Skin epidermis (tissue), 12 donors: ENCODE measurements around the gene GPR141.
A peak's percentile ranks its signal among the peaks of the same experiment; 100 is the strongest.

Experiments
- H3K27ac ChIP-seq, 21 experiments: fragments of 200-600 bp; sonication (generic) in 11 of 21; one replicate each; pipeline ENCODE4 v1.5.0; 2020; ENCODE audit warnings: mild to moderate bottlenecking in 3 of 21, inconsistent platforms in 2 of 21, moderate library complexity in 2 of 21
- H3K4me3 ChIP-seq, 7 experiments: fragments of 200-600 bp; sonication (generic) in 2 of 7; one replicate each; pipeline ENCODE4 v1.5.0; 2020; ENCODE audit warnings: inconsistent platforms in 2 of 7, mild to moderate bottlenecking in 2 of 7, moderate library complexity in 1 of 7

GPR141 gene

GRCh38 chr7:37769726-37770125 lies 86.2 kb downstream of the GPR141 start:
- H3K4me3 ChIP-seq = no peak overlapping the region
- H3K27ac ChIP-seq = no peak overlapping the region

- H3K4me3 ChIP-seq = no peak overlapping the region
- H3K27ac ChIP-seq = no peak overlapping the region
These were observed 87.3 kb downstream of the GPR141 start for GRCh38 chr7:37770838-37771237.

GRCh38 chr7:37771342-37771741 lies 87.8 kb downstream of the GPR141 start:
- no peak overlapping the region for H3K4me3 ChIP-seq
- H3K27ac ChIP-seq = no peak overlapping the region

- no peak overlapping the region for H3K27ac ChIP-seq
These were observed 88.2 kb downstream of the GPR141 start for GRCh38 chr7:37771801-37772200.

GRCh38 chr7:37775921-37776320 lies 92.4 kb downstream of the GPR141 start:
- no peak overlapping the region for H3K27ac ChIP-seq
- no peak overlapping the region for H3K4me3 ChIP-seq

More at GRCh38 chr7:37771801-37772200, 88.2 kb downstream of the GPR141 start:
- H3K4me3 ChIP-seq = no peak overlapping the region

GRCh38 chr7:37781156-37781555 lies 97.6 kb downstream of the GPR141 start:
- Histone ChIP-seq H3K4me3 (no peak overlapping the region), H3K27ac (no peak overlapping the region)

- Histone ChIP-seq H3K4me3 (no peak overlapping the region), H3K27ac (no peak overlapping the region)
These were observed 98.6 kb downstream of the GPR141 start for GRCh38 chr7:37782166-37782565.

GRCh38 chr7:37784015-37784414 lies 100.4 kb downstream of the GPR141 start:
- no peak overlapping the region for H3K4me3 ChIP-seq
- no peak overlapping the region for H3K27ac ChIP-seq

- Histone ChIP-seq H3K27ac (peak overlapping the region in 3 of 21 experiments; percentile 26 to 67 (median 38)), H3K4me3 (no peak overlapping the region)
These were observed 103.4 kb downstream of the GPR141 start for GRCh38 chr7:37786741-37787569.
